ENCODE measurements around the gene DUT.
"Not testable (repeated sequence)": the region's sequence is repeated elsewhere in the genome, so short reads cannot be mapped to it uniquely, and the experiment has no call there.

The DUT gene

DNA sequence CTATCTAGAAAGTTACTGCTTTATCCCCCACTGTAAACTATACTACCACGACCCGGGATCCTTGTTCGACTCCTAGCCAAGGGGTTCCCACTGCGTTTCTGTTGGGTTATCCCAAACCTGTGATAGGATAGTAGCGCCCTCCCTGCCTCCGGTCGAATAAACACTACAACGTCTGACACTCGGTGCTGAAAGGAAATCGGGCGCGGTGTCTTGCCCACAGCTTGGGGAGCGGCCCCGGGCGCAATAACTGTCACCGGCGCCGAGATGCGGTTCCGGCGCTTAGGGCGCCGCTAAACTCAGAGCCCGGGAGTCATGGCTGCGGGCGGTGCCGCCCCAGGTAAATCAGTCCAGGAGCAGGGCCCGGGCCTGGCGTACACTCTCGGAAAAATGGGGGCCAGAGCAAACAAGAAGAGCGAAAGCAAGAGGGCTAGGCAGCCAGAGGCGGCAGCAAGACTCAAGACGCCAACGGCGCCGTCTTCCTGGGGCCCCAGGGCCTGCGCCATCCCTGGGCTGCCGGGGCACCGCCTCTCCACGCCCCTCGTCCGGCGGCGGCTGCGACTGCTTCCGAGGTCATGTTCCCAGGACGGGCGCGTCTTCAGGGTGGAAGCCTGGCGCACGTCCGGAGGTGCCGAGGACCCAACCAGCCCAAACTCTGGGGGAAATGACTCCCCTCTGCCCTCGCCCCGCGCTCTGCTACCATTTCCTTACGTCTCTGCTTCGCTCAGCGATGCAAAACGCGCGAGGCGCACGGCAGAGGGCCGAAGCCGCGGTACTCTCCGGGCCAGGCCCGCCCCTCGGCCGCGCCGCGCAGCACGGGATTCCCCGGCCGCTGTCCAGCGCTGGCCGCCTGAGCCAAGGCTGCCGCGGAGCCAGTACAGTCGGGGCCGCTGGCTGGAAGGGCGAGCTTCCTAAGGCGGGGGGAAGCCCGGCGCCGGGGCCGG lies at the start of gene DUT:
TSS of gene DUT (plus strand) at position 575 of the 941 bp plus-strand sequence. CDS start at position 662, 87 bp downstream.
- DNase-seq, result peak; percentile 83

- no peak for DNase-seq
Observed at GRCh38 chr15:48281674-48282073, 49.6 kb upstream of the DUT start.

DNA sequence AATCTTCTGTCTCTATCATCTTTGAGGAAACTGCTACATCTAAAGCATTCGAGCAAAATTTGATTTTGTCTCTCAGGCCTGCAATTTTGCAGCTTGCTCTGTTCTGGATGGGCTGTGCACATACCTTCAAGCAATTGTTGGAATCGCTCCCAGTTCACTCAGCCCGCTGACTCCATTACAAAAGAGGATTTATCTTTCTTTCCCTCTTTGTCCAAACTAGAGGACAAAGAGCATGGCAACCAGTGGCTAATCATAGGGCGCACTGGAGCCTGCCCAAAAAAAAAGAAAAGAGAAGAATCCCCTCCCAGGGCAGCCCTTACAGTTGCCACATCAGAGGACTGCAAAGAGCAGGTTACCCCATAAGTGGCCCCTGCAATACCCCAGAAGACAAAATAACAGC lies 49.0 kb upstream of the DUT start:
- no peak for DNase-seq

- DNase-seq, result no peak
Observed at GRCh38 chr15:48283396-48284145, 47.7 kb upstream of the DUT start.

GRCh38 chr15:48285329-48286214 lies 45.7 kb upstream of the DUT start:
- peak; percentile 69 for DNase-seq

- DNase-seq, result no peak
Observed at GRCh38 chr15:48289628-48290027, 41.6 kb upstream of the DUT start.

DNA sequence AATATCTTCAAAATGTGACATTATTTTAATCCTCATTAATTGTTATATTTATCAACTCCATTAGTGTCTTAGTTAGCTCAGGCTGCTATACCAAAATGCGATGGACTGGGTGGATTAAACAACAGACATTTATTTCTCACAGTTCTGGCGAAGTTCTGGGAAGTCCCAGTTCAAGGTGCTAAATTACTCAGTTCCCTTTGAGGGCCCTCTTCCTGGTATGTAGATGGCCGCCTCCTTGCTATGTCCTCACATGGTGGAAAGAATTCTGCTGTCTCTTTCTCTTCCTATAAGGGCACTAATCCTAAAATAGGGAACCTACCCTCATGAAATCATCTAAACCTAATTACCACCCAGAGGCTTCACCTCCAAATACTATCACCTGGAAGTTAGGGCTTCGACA lies 38.8 kb upstream of the DUT start:
- no peak for DNase-seq

- no peak for DNase-seq
Observed at GRCh38 chr15:48297668-48298067, 33.6 kb upstream of the DUT start.

DNA sequence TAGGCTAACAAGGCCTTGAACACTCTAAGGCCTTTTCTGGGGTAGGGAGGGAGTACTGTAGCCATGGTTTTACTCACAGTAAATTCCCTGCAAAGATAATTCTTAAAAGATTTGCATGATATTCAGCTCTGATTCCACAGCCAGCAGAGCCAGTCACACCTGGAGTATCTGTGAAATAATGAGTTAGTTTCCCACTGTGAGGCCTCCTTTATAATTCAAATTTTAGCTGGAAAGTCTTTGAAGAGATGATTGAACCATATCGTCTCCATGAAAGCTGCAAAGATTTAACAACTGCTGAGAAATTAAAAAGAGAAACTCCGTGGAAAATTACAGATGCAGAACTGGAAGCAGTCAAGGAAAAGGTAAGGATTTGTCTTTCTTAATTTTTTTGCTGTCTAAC lies 32.3 kb upstream of the DUT start:
- DNase-seq, result no peak

GRCh38 chr15:48300038-48300437 lies 31.2 kb upstream of the DUT start:
- no peak for DNase-seq

GRCh38 chr15:48304398-48304797 lies 26.8 kb upstream of the DUT start:
- no peak for DNase-seq

DNA sequence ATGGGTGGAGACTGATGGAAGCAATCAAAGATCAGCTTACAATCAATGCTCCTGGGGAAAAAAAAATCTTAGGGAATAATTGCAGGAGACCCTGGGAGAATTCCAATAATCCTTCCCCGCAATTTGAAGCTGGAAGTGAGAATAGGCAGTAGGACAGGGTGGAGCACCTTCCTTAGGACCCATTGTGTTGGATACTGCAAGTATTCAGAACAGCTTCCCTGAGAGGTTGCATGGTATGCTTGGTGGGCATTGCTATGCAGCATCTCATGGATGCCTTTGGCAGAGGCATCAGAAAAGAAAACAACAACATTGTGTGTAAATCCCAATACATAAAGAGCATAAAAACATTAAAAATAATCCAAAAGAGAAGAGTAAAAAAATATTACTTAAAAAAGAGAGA lies 24.6 kb upstream of the DUT start:
- DNase-seq, result no peak

DNA sequence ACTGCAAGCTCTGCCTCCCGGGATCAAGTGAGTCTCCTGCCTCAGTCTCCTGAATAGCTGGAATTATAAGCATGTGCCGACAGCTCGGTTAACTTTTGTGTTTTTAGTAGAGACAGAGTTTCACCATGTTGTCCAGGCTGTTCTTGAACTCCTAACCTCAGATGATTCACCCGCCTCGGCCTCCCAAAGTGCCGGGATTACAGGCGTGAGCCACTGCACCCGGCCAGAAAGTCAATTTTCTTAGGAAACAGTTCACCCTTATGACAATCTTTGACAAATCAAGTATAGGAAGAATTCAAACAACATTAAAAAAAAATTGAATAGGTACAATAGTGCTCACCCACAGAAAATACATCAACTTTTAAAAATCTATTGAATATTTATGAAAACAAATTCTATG lies 23.6 kb upstream of the DUT start:
- no peak for DNase-seq

- no peak for DNase-seq
Observed at GRCh38 chr15:48309740-48310139, 21.5 kb upstream of the DUT start.

DNA sequence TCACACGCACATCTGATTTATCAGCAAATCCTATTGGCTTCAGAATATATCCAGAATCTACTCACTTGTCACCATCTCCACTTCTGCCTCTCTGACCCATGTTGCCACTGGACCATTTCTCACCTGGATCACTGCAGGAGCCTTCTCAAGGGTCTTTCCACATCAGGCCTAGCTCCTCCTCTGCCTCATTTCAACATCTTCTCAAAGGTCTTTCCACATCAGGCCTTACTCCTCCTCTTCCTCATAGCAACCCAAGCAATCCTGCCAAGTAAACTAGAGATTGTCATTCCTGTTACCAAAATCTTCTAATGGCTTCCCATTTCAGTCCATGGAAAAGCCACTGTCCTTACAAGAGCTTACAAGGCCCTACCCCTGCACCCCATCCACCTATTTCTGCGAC lies 18.0 kb upstream of the DUT start:
- no peak for DNase-seq

DNA sequence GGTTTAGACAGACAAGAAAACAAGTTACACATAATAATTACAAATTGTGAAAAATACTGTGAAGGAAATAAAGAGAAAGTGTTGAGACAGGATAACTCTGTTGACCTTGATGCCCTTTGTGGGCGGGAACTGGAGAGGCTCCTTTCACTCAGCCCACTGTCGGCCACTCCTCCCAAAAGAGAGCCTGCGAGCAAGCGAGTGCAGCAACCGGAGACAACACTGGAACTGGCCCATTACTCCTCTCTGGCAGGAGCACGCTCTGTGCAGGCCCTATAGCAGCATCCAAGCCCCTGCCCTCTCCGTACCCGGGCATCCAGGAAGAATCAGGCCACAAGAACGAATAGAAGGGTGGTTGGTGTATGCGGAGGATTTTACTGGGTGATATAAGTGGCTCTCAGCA lies 16.2 kb upstream of the DUT start:
- no peak for DNase-seq

DNA sequence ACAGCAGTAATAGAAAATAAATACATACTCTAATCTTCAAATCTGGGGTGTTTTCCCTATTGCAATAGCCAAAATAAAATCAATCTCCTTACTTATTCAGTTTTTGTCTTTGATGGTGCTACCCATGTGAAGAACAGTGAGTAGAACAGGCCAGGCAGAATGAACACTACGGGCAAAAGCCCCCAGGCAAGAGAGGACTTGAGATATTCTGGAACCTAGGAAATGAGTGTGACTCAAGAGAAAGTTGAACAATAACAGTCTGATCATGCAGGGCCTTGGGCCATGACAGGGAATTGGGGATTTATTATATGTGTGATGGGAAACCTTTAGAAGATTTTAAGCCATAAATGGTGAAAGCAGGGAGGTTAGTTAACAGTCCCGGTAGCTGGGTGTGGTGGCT lies 14.0 kb upstream of the DUT start:
- no peak for DNase-seq

- DNase-seq, result no peak
Observed at GRCh38 chr15:48318131-48318530, 13.1 kb upstream of the DUT start.

DNA sequence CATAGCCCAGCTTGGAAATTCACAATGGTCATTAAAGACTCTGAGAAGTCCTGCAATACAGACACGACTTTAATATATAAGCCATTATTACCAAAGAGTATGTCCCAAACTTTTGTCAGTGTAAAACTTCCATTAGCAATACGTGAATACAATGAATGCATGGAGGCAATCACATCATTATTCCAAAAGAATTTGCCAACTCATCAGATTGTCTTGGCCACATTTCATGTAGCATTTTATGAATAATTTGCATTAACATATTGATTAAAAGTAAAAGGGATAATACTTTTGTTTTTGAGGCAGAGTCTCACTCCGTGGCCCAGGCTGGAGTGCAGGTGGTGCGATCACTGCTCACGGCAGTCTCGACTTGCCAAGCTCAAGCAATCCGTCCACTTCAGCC lies 7.9 kb upstream of the DUT start:
- DNase-seq, result no peak

DNA sequence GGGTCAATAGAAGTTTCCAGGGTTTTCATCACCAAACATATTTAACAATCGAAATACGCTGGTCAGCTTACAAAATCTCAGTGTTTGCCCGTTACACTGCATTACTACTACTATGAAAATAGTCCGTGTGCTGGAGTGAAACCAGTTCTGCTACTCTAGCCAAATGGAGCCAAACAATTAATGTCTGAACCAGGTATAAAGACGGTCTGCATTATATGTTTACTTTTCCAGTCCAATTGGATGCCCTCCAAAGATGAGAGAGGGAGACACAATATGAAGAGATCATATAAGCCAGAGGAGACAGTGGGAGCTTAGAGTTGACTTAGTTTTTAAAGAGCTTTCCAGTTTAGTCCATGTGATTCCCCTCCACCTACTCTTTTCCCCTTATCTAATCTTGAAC lies 6.3 kb upstream of the DUT start:
- DNase-seq, result no peak

GRCh38 chr15:48325400-48325799 lies 5.8 kb upstream of the DUT start:
- DNase-seq, result no peak

DNA sequence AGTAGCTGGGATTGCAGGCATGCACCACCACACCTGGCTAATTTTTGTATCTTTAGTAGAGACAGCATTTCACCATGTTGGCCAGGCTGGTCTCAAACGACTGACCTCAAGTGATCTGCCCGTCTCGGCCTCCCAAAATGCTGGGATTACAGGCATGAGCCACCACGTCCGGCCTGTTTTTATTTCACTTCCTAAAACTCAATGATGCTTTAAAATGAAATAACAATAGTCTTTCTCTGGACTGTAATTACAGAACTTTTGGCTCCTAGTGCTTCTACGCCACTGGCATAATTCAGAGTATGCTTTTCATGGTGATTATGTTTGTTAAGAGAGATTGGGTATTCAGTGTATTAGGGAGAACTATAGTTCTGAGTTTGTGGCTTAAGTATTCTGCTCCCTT lies 5.0 kb upstream of the DUT start:
- not testable (repeated sequence) for DNase-seq
